HUDEP-2 (cell line): ENCODE data around the gene BEND3.
"Not testable (repeated sequence)": the region's sequence is repeated elsewhere in the genome, so short reads cannot be mapped to it uniquely, and the experiment has no call there.

ENCODE experiments used
- DNase-seq, 76 experiments: peaks; one replicate each; lab custom pipeline; 2025; ENCODE audit not compliant: unreplicated experiment in 76 of 76; lab: John Stamatoyannopoulos, UW

The BEND3 gene

GRCh38 chr6:107121964-107122495 is 6.7 kb upstream of the BEND3 start:
- peak in 15 of 76 experiments; percentile 9 to 44 (median 23) for DNase-seq

- DNase-seq = no peak
These were observed 6.0 kb upstream of the BEND3 start for GRCh38 chr6:107121266-107121665.

GRCh38 chr6:107120404-107120803 is 5.1 kb upstream of the BEND3 start:
- no peak for DNase-seq

- peak in 1 of 76 experiments; percentile 13 for DNase-seq
These were observed 3.7 kb upstream of the BEND3 start for GRCh38 chr6:107118976-107119375.

DNA sequence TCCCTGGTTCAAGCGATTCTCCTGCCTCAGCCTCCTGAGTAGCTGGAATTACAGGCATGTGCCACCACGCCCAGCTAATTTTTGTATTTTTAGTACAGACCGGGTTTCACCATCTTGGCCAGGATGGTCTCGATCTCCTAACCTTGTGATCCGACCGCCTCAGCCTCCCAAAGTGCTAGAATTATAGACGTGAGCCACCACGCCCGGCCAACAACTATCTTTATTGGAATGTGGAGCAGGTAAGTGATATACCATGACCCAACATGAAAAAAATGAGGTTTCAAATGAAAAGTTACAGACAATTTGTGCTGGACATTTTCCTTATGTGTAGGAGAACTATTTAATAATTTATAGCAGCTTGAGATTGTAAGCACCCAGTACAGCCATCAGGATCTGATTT is 3.2 kb upstream of the BEND3 start:
- DNase-seq = not testable (repeated sequence)

GRCh38 chr6:107116931-107117330 is 1.6 kb upstream of the BEND3 start:
- DNase-seq = no peak

- DNase-seq = peak in 62 of 76 experiments; percentile 14 to 79 (median 40)
These were observed 1.1 kb upstream of the BEND3 start for GRCh38 chr6:107116328-107116892.

DNA sequence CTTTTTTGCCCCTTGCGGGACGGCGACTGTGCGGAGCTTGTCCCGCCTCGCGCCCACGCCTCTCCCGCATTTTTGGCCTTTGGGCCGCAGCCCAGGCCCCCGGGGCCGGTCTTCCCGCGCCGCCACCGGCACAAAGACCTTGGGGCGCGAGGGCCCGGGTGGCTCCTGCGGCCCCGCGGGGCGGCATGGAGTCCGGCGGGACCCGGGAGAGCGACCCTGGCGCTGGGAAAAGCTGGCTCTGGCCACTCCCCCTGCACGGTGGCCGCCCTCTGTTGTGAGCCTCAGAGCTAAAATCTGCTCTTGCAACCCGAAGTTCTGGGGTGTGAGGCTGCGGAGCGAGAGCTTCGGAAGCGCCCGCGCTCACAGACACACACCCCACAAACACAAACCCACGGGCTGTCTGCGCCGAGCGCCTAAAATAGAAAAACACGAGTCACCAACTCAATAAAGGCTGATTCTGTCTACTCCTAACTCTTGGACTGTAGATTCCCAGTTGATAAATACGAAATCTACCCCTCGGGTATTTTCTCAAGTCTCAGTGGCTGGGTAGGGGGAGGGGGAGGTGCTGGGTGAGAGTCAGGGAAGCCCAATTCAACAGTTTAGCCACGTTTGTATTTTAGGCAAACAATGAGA is 496 bp upstream of the BEND3 start:
- peak in 56 of 76 experiments; percentile 6 to 76 (median 52) for DNase-seq

- DNase-seq = peak in 74 of 76 experiments; percentile 27 to 94 (median 83)
These were observed 946 bp downstream of the BEND3 start for GRCh38 chr6:107114213-107114925.

GRCh38 chr6:107110200-107110599 is 5.1 kb downstream of the BEND3 start:
- peak in 5 of 76 experiments; percentile 5 to 26 (median 18) for DNase-seq

DNA sequence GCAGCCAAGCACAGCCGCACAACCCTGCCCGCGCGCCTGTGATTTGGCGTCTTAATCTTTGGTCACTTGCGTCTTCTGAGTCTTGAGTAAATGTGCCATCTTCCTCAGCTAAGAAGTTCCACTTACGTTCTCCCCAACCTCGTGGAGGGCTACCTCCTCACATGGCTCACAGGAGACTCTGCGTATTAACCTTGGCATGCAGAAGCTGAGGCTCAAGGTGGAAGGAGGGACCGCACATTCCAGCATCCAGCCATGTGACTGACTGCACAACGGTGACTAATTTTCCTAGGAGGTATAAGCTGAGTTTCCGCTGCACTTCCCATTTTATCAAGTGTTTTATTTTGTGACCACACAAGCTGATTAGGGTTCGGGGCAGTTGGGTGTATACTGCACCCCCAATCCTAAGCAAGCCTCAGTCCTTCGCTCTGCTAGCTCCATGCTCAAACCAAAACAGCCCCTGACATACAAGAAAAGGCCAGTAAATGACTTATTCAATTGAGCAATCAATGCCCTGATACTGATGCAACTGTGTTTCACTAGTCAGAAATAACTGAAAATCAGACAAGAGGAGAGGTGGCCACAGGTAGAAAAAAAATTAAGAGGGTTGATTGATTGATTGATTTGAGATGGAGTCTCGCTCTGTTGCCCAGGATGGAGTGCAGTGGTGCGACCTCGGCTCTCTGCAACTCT is 7.0 kb downstream of the BEND3 start:
- DNase-seq = no peak

DNA sequence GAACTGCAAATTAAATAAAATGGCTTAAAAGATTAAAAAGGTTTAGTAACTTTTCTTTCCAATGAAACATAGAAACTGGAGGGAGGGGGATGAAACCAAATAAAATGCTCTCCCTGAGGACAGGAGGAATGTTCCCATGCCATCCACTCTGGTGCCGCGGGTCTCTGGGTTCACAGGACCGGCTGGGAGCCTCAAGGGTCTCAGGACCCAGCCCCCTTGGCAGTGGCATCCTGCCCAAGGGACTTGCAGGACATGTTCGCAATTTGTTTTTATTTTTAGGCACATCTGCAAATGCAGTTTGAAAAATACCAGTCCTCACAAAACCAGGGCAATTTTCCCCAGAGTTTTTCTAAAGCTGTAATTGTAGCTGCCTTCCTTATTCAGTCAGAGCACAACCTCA is 7.5 kb downstream of the BEND3 start:
- DNase-seq = no peak

DNA sequence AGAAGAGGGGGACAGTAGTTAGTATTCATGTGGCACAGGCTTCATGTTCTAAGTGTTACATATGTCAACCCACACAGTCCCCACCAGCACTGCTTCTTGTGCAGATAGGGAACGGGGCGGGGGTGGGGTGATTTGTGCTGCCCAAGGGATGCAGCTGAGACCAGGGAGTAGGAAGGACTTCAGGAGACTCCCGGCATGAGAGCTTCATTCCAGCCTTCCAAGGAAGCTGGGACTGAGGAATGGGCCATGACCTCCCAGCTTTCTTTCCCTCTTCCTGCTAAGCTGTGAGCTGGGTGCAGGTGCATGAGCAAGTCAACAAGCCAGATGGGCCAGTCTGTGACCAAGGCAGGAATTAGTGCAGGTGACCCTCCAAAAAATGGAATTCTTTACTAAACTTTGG is 9.2 kb downstream of the BEND3 start:
- no peak for DNase-seq

- no peak for DNase-seq
These were observed 9.7 kb downstream of the BEND3 start for GRCh38 chr6:107105511-107106116.

GRCh38 chr6:107103082-107103481 is 12.2 kb downstream of the BEND3 start:
- no peak for DNase-seq

- no peak for DNase-seq
These were observed 12.9 kb downstream of the BEND3 start for GRCh38 chr6:107102414-107102805.

GRCh38 chr6:107101686-107102413 is 13.5 kb downstream of the BEND3 start:
- no peak for DNase-seq

GRCh38 chr6:107101211-107101610 is 14.1 kb downstream of the BEND3 start:
- no peak for DNase-seq

DNA sequence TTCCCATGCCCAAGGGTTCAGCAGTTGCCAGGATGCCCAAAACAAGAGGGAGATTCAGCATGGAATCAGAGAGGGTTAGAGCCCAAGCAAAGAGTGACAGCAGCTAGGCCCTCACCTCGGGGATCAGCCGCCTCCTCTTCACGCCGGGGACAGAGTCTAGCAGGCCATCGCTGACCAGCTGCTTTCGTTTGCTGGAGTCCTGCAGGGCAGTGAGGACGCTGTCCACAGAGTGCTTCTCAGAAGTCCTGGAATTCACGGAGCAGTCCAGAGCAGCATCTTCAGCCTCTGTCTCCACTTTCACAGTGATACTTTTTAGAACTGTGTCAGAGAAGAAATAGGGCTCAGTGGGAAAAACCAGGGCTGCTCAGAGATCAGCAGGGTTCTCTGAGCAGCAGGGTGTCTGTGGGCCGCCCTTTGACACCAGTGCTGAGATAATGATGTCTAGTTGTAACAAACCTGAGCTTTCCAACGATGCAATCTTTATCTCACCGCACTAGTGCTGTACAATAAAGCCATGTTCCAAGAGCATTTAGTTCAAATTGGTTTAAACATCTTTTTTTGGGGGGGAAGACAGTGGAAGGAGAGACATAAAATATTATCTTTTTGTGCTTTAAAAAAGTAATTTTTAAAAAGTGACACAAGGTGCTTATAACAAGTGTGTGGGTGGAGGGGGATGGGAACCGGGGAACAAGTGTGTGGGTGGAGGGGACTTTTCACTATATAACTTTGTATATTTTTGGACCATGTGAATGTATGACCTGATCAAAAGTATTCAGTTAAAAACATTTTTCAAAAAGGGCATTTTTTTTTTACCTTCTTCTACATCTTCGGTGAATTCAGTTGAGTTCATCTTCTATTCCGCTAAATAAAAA is 16.6 kb downstream of the BEND3 start:
- no peak for DNase-seq
